ENCODE measurements around the gene ECT2L. TPM values are rescaled to one million over a fixed set of nuclear protein-coding genes. Genes with fewer than 3 reads are reported as not detected.

Gene ECT2L
- total RNA-seq, 1 donor from 2014 or later = 2.7 TPM

DNA sequence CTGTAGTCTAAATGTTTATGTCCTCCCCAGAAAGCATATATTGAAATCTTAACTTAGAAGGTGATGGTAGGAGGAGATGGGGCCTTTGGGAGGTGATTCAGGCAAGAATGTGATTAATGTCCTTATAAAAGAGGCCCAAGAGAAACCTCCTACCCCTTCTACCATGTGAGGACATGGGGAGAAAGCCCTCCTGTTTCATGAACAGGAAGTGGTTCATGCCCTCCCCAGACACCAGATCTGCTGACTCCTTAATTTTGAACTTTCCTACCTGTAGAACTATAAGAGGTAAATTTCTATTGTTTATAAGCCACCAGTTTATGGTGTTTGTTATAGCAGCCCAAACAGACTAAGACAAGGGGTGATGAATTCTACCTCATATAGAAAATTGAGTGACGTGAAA is 8.7 kb upstream of the ECT2L start:
- Mint-ChIP-seq H3K36me3 (ENCODE audit: unreplicated experiment) (no peaks in the 10 kb centered on the region), H3K4me1 (ENCODE audit: low read depth, unreplicated experiment) (no peaks in the 10 kb centered on the region), H3K4me3 (ENCODE audit: unreplicated experiment) (no peak overlapping the region), H3K27me3 (ENCODE audit: unreplicated experiment) (no peaks in the 10 kb centered on the region), H3K27ac (ENCODE audit: unreplicated experiment) (no peak overlapping the region), H3K9me3 (ENCODE audit: unreplicated experiment) (no peaks in the 10 kb centered on the region)
- DNase-seq = no peak
- no peak for TF ChIP-seq CTCF (IDR thresholded peaks at IDR 0.05; ENCODE audit: partially characterized antibody, unreplicated experiment)

DNA sequence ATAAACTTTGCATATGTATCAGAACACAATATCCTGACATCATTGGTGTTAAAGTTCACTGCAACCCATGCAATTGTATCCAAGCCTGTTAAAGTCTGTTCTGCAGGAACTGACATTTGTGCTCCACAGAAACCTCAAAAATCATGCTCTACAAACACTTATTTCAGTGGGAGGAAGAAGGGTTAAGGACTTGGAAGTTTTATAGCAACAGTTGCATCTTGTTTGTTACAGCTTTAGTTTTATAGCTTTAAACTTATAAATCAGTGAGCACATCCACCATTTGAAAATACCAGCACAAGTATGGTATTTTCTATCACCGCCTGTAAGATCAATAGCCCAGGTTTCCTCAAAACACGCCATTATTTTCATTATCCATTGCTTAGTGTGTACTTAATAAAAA is 884 bp downstream of the ECT2L start:
- Mint-ChIP-seq H3K36me3 (ENCODE audit: unreplicated experiment) (no peaks in the 10 kb centered on the region), H3K27me3 (ENCODE audit: unreplicated experiment) (peaks cover 2% of the 10 kb centered on the region), H3K27ac (ENCODE audit: unreplicated experiment) (no peak overlapping the region), H3K4me3 (ENCODE audit: unreplicated experiment) (peak overlapping the region; percentile 59), H3K9me3 (ENCODE audit: unreplicated experiment) (no peaks in the 10 kb centered on the region), H3K4me1 (ENCODE audit: low read depth, unreplicated experiment) (peaks cover 11% of the 10 kb centered on the region)
- TF ChIP-seq CTCF (IDR thresholded peaks at IDR 0.05; ENCODE audit: partially characterized antibody, unreplicated experiment) = no peak
- DNase-seq = no peak

GRCh38 chr6:138797806-138798446 is 2.0 kb downstream of the ECT2L start:
- Mint-ChIP-seq H3K9me3 (ENCODE audit: unreplicated experiment) (no peaks in the 10 kb centered on the region), H3K27ac (ENCODE audit: unreplicated experiment) (no peak overlapping the region), H3K4me3 (ENCODE audit: unreplicated experiment) (no peak overlapping the region), H3K4me1 (ENCODE audit: low read depth, unreplicated experiment) (peaks cover 11% of the 10 kb centered on the region), H3K36me3 (ENCODE audit: unreplicated experiment) (no peaks in the 10 kb centered on the region), H3K27me3 (ENCODE audit: unreplicated experiment) (peaks cover 2% of the 10 kb centered on the region)
- no peak for DNase-seq
- TF ChIP-seq CTCF (IDR thresholded peaks at IDR 0.05; ENCODE audit: partially characterized antibody, unreplicated experiment) = no peak

DNA sequence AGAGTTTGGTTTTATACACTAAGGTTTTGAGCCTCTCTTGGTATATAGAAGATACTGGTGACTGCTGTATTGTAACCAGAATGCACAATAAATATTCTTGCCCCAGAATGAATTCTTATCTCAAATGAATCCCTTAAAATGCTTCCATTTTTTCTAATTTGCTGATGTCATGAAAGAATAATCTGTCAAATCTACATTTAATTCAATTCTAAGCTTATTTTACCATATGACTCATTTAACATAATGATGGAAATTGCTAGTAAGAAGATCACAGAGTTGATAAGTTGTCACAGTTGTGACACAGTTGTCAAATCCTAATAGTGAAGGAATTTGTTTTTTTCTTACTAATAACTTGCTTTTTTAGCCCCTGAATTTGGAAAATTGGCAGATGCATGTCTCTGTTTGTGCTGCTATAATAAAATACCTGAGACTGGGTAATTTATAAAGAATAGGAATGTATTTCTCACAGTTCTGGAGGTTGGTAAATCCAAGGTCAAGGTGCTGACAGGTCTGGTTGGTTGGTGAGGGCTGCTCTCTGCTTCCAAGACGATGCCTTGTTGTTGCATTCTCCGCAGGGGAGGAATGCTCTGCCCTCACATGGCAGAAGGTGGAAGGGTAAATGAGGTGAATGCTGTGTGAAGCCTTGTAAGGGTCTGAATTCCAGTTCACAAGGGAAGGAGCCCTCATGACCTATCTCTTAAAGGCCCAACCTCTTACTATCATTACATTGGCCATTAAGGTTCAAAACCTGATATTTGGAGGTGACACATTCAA is 4.7 kb downstream of the ECT2L start:
- no peak for DNase-seq
- no peak for TF ChIP-seq CTCF (IDR thresholded peaks at IDR 0.05; ENCODE audit: partially characterized antibody, unreplicated experiment)
- H3K9me3 Mint-ChIP-seq (ENCODE audit: unreplicated experiment) = peaks cover 2% of the 10 kb centered on the region

DNA sequence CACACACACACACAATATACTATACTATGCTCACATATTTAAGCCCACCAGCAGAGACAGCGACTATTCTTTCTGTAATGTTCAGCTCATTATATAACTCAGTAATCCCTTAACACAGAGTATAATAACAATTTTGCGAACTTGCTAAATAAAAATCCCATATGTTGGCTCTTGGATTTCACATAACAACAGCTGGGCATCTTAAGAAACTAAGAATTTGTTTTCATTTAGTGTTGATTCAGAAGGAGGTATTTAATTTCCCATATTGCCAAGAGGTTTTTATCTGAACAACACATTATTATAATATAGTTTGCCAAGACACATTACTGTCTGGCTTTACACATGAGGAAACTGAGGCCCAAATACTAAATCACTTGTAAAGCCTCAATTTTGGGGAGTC is 7.4 kb downstream of the ECT2L start:
- H3K27me3 Mint-ChIP-seq (ENCODE audit: unreplicated experiment) = peaks cover 2% of the 10 kb centered on the region
- DNase-seq = no peak
- no peak overlapping the region for H3K27ac Mint-ChIP-seq (ENCODE audit: unreplicated experiment)
- peaks cover 6% of the 10 kb centered on the region for H3K4me1 Mint-ChIP-seq (ENCODE audit: low read depth, unreplicated experiment)
- H3K36me3 Mint-ChIP-seq (ENCODE audit: unreplicated experiment) = no peaks in the 10 kb centered on the region
- peaks cover 2% of the 10 kb centered on the region for H3K9me3 Mint-ChIP-seq (ENCODE audit: unreplicated experiment)
- TF ChIP-seq CTCF (IDR thresholded peaks at IDR 0.05; ENCODE audit: partially characterized antibody, unreplicated experiment) = no peak
- H3K4me3 Mint-ChIP-seq (ENCODE audit: unreplicated experiment) = no peak overlapping the region

More for the DNA sequence above, 4.7 kb downstream of the ECT2L start:
- Mint-ChIP-seq H3K4me1 (ENCODE audit: low read depth, unreplicated experiment) (peaks cover 14% of the 10 kb centered on the region), H3K4me3 (ENCODE audit: unreplicated experiment) (no peak overlapping the region), H3K27ac (ENCODE audit: unreplicated experiment) (no peak overlapping the region), H3K36me3 (ENCODE audit: unreplicated experiment) (no peaks in the 10 kb centered on the region), H3K27me3 (ENCODE audit: unreplicated experiment) (peaks cover 2% of the 10 kb centered on the region)

Data from glutamatergic neuron (in vitro differentiated cells).